Gastroesophageal sphincter (tissue), 3 donors: Measurements from ENCODE around the gene SHC2.

Experiments
- CTCF ChIP-seq, 4 experiments: fragments of 200-600 bp in 2 of 4; fragments of 450-650 bp in 2 of 4; sonication (generic) in 1 of 4; IDR thresholded peaks; one replicate each; pipeline ENCODE4 v1.5.1; 2017 to 2019; ENCODE audit warnings: antibody characterized with exemption in 4 of 4, mild to moderate bottlenecking in 2 of 4, moderate library complexity in 2 of 4
- POLR2AphosphoS5 ChIP-seq: sonication (generic); formaldehyde crosslinking; IDR thresholded peaks from one replicate; pipeline ENCODE4 v1.6.1; 2017; ENCODE audit warnings: antibody characterized with exemption

DNA sequence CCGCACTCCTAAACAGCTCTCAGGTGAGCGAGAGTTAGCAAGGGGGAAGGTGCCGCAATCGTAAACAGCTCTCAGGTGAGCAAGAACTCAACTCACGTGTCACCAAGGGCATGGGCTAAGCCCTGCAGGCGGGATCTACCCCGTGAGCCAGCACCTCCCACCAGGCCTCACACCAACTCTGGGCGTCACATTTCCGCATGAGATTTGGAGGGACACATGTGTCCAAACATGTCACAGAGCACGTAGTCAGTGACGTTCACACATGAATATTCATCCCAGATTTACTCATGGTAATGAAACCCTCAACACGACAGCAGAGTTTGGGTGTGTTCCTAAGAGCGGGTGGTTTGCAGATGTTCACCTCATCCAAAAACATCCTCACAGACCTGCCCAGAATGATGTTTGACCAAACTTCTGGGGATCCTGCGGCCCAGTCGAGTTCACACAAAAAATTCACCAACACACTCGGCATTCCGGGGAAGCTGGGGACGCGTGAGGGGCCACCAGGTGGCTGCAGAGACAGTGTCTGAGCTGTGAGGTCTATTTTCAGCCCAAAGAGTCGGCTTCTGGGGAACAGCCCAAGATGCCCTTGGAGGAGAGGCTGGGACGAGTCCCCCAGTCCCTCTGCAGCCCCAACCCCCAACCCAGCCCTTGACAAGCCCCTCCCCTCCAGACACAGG is 71.4 kb downstream of the SHC2 start:
- TF ChIP-seq CTCF (IDR thresholded peaks at IDR 0.05) (no peak), POLR2AphosphoS5 (no peak)
